Esophagus squamous epithelium (tissue), 5 donors: Measurements from ENCODE around the gene PLCB3. TPM values are rescaled to one million over a fixed set of nuclear protein-coding genes. Genes with fewer than 3 reads are reported as not detected.

Experiments
- DNase-seq: peaks from one replicate; lab custom pipeline; 2025; lab: John Stamatoyannopoulos, UW
- H3K27ac ChIP-seq, 4 donors: fragments of 200-600 bp; sonication (generic); one replicate each; pipeline ENCODE4 v1.5.1; 2016 to 2019; ENCODE audit warnings: mild to moderate bottlenecking in 1 of 4
- H3K27me3 ChIP-seq, 4 donors: fragments of 200-600 bp; sonication (generic); 1 replicate in 3 of 4; 2 replicates in 1 of 4; pipeline versions ENCODE4 v1.5.1 to v1.6.0; 2017 to 2021; ENCODE audit warnings: antibody characterized with exemption in 1 of 4
- H3K36me3 ChIP-seq, 3 donors: fragments of 200-600 bp; sonication (generic); one replicate each; pipeline ENCODE4 v1.5.1; 2016 to 2019
- H3K4me1 ChIP-seq, 3 donors: fragments of 200-600 bp; sonication (generic); one replicate each; pipeline ENCODE4 v1.5.1; 2017 to 2019
- H3K4me3 ChIP-seq, 4 donors: fragments of 200-600 bp; sonication (generic); 1 replicate in 3 of 4; 2 replicates in 1 of 4; pipeline ENCODE4 v1.5.1; 2016 to 2019; ENCODE audit warnings: mild to moderate bottlenecking in 2 of 4, moderate library complexity in 1 of 4
- H3K9me3 ChIP-seq, 3 donors: fragments of 200-600 bp; sonication (generic); one replicate each; pipeline ENCODE4 v1.5.1; 2016 to 2019
- CTCF ChIP-seq, 6 experiments: fragments of 450-650 bp in 4 of 6; fragments of 200-600 bp in 2 of 6; sonication (generic) in 2 of 6; IDR thresholded peaks; one replicate each; pipeline ENCODE4 v1.5.1; 2016 to 2019; ENCODE audit warnings: antibody characterized with exemption in 6 of 6, mild to moderate bottlenecking in 4 of 6, moderate library complexity in 4 of 6
- POLR2A ChIP-seq, 4 donors: fragments of 450-650 bp; IDR thresholded peaks; one replicate each; pipeline ENCODE4 v1.6.1; 2017; ENCODE audit warnings: antibody characterized with exemption in 4 of 4, mild to moderate bottlenecking in 4 of 4, moderate library complexity in 3 of 4
- WGBS, 2 donors: methylation state at CpG; one replicate each; pipeline ENCODE4 v1.1.5; 2018; 5-methylcytosine and 5-hydroxymethylcytosine counted together
- intact Hi-C: fragments of 100-400 bp; cut with DNase I; formaldehyde crosslinking; loops from one replicate; pipeline ENCODE4 v1.15.0; 2022
- total RNA-seq, 4 donors: library from RNA; depleted of rRNA; stranded (reverse); fragments of >200 nt; gene quantifications; one replicate each; pipeline ENCODE4 v1.1.0, GENCODE V29; 2016
- donor health status: DM: yes; HTN: yes; CAD: no.

Gene PLCB3
- total RNA-seq, 4 donors from 2014 or later = 29.8 to 54.5 (median 42.4) TPM

GRCh38 chr11:64208086-64208795, 43.1 kb upstream of the PLCB3 start:
- Histone ChIP-seq H3K27ac (peak overlapping the region; percentile 76 to 89 (median 82)), H3K4me3 (peak overlapping the region in 3 of 4 donors; percentile 39 to 64 (median 46)), H3K36me3 (peaks cover 6 to 60% (median 10%) of the 10 kb centered on the region in 3 donors), H3K9me3 (no peaks in the 10 kb centered on the region), H3K27me3 (no peaks in the 10 kb centered on the region), H3K4me1 (peaks cover 4 to 52% (median 8%) of the 10 kb centered on the region in 3 donors)
- DNase-seq = no peak
- intact Hi-C loops = no loop called here
- 77 to 80% methylated on average over 6 to 9 of the region's 23 CpGs for WGBS, 2 donors
- TF ChIP-seq POLR2A (IDR thresholded peaks at IDR 0.05) (no peak), CTCF (IDR thresholded peaks at IDR 0.05) (no peak)

- Histone ChIP-seq H3K36me3 (peaks cover 0 to 53% (median 3%) of the 10 kb centered on the region in 3 donors), H3K27me3 (no peaks in the 10 kb centered on the region), H3K4me1 (peaks cover 4 to 50% (median 8%) of the 10 kb centered on the region in 3 donors), H3K4me3 (no peak overlapping the region), H3K9me3 (no peaks in the 10 kb centered on the region), H3K27ac (peak overlapping the region; percentile 76 to 89 (median 82))
- intact Hi-C loops = no loop called here
- 78 to 82% methylated on average over 15 to 18 of the region's 18 CpGs for WGBS, 2 donors
- DNase-seq = no peak
- no peak for TF ChIP-seq CTCF (IDR thresholded peaks at IDR 0.05)
- TF ChIP-seq POLR2A (IDR thresholded peaks at IDR 0.05) = no peak
Measured at GRCh38 chr11:64208796-64209562, 42.4 kb upstream of the PLCB3 start.

- H3K9me3 ChIP-seq = no peaks in the 10 kb centered on the region
- H3K4me3 ChIP-seq = no peak overlapping the region
- H3K36me3 ChIP-seq = peaks cover 0 to 47% (median 0%) of the 10 kb centered on the region in 3 donors
- no peaks in the 10 kb centered on the region for H3K27me3 ChIP-seq
- 86 to 87% methylated on average over 8 of the region's 8 CpGs for WGBS, 2 donors
- no peak for DNase-seq
- intact Hi-C loops = no loop called here
- TF ChIP-seq CTCF (IDR thresholded peaks at IDR 0.05) (no peak), POLR2A (IDR thresholded peaks at IDR 0.05) (no peak)
- H3K4me1 ChIP-seq = peaks cover 3 to 44% (median 4%) of the 10 kb centered on the region in 3 donors
- no peak overlapping the region for H3K27ac ChIP-seq
Measured at GRCh38 chr11:64209563-64209843, 41.8 kb upstream of the PLCB3 start.

GRCh38 chr11:64210301-64211020, 40.9 kb upstream of the PLCB3 start:
- DNase-seq = no peak
- Histone ChIP-seq H3K4me3 (no peak overlapping the region), H3K27ac (no peak overlapping the region), H3K9me3 (no peaks in the 10 kb centered on the region), H3K27me3 (no peaks in the 10 kb centered on the region), H3K36me3 (peaks cover 0 to 40% (median 0%) of the 10 kb centered on the region in 3 donors), H3K4me1 (peaks cover 0 to 35% (median 0%) of the 10 kb centered on the region in 3 donors)
- TF ChIP-seq POLR2A (IDR thresholded peaks at IDR 0.05) (no peak), CTCF (IDR thresholded peaks at IDR 0.05) (no peak)
- WGBS, 2 donors = 81 to 85% methylated on average over 11 to 16 of the region's 24 CpGs
- intact Hi-C loops = no loop called here
